Measurements from ENCODE around the gene ARHGAP4. TPM values are rescaled to one million over a fixed set of nuclear protein-coding genes. Genes with fewer than 3 reads are reported as not detected.

The ARHGAP4 gene
- total and polyA plus RNA-seq, 7 donors: 8.4 to 122 (median 17.3) TPM

GRCh38 chrX:153959649-153960048, 33.6 kb upstream of the ARHGAP4 start:
- Histone ChIP-seq H3K4me3 (no peak overlapping the region), H3K4me1 (peaks cover 0 to 11% (median 4%) of the 10 kb centered on the region in 4 donors), H3K27ac (peak overlapping the region in 1 of 4 donors; percentile 10), H3K9me3 (no peaks in the 10 kb centered on the region), H3K27me3 (no peaks in the 10 kb centered on the region), H3K36me3 (peaks cover 11 to 69% (median 37%) of the 10 kb centered on the region in 4 donors)
- TF ChIP-seq EP300 (IDR thresholded peaks at IDR 0.05) (no peak), POLR2A (IDR thresholded peaks at IDR 0.05) (no peak), POLR2AphosphoS5 (IDR thresholded peaks at IDR 0.05) (no peak)
- TF ChIP-seq, protein P1, sequence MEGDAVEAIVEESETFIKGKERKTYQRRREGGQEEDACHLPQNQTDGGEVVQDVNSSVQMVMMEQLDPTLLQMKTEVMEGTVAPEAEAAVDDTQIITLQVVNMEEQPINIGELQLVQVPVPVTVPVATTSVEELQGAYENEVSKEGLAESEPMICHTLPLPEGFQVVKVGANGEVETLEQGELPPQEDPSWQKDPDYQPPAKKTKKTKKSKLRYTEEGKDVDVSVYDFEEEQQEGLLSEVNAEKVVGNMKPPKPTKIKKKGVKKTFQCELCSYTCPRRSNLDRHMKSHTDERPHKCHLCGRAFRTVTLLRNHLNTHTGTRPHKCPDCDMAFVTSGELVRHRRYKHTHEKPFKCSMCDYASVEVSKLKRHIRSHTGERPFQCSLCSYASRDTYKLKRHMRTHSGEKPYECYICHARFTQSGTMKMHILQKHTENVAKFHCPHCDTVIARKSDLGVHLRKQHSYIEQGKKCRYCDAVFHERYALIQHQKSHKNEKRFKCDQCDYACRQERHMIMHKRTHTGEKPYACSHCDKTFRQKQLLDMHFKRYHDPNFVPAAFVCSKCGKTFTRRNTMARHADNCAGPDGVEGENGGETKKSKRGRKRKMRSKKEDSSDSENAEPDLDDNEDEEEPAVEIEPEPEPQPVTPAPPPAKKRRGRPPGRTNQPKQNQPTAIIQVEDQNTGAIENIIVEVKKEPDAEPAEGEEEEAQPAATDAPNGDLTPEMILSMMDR (IDR thresholded peaks at IDR 0.05): no peak
- DNase-seq: peak; percentile 59
- intact Hi-C loops (cut with DNase I): no loop called here
- WGBS, 2 donors: 94 to 95% methylated on average over 15 of the region's 15 CpGs

DNA sequence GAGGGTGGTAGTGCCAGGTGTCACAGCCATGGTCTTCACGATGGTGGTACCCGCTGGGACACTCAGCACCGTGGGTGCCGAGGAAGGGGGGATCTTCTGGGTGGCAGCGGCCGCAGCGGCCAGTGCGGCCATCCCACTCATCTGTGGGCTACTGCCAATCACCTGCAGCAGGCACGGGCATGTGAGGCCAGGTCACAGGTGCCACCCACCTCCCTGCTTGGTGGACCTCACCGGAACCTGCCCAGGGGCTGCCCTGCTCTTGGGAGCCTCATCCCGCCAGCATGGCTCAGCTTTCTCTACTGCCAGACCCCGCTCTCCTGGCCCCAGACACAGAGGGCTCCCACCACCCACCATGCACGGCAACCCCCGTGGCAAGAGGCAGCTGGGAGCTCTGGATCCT, 32.5 kb upstream of the ARHGAP4 start:
- DNase-seq: peak; percentile 62
- intact Hi-C loops (cut with DNase I): no loop called here
- WGBS, 2 donors: 90 to 97% methylated on average over 14 of the region's 14 CpGs
- Histone ChIP-seq H3K36me3 (peaks cover 11 to 68% (median 35%) of the 10 kb centered on the region in 4 donors), H3K9me3 (no peaks in the 10 kb centered on the region), H3K27ac (peak overlapping the region in 3 of 4 donors; percentile 69 to 87 (median 84)), H3K4me1 (peaks cover 0 to 21% (median 8%) of the 10 kb centered on the region in 4 donors), H3K27me3 (no peaks in the 10 kb centered on the region), H3K4me3 (no peak overlapping the region)
- TF ChIP-seq, protein P1 (IDR thresholded peaks at IDR 0.05): no peak
- TF ChIP-seq POLR2A (IDR thresholded peaks at IDR 0.05): no peak
- no peak for TF ChIP-seq EP300 (IDR thresholded peaks at IDR 0.05)
- TF ChIP-seq POLR2AphosphoS5 (IDR thresholded peaks at IDR 0.05): no peak

DNA sequence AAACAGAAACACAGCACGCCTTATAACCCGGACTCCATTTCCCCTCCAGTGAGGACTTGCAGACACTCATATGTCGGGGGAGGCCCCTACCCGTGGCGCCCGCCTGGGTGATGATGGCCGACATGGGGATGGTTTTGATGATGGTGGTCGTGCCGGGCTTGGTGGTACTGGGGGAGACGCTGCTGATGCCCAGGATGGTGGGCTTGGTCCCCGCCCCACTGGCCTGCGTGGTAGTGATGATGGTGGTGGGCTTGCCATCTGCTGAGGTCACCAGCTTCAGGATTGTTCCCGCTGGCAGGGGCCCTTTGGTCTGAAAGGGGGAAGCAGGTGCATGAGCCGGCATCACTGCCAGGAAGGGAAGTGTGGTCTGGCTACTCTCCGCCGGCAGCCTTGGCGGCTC, 31.2 kb upstream of the ARHGAP4 start:
- H3K36me3 ChIP-seq: peaks cover 11 to 60% (median 33%) of the 10 kb centered on the region in 4 donors
- 88 to 91% methylated on average over 17 of the region's 17 CpGs for WGBS, 2 donors

GRCh38 chrX:153956044-153956907, 30.2 kb upstream of the ARHGAP4 start:
- H3K4me1 ChIP-seq: peaks cover 0 to 44% (median 26%) of the 10 kb centered on the region in 4 donors
- H3K27me3 ChIP-seq: no peaks in the 10 kb centered on the region
- peak overlapping the region in 3 of 4 donors; percentile 69 to 87 (median 84) for H3K27ac ChIP-seq
- DNase-seq: no peak
- 88 to 92% methylated on average over 35 of the region's 35 CpGs for WGBS, 2 donors
- no peak overlapping the region for H3K4me3 ChIP-seq
- H3K36me3 ChIP-seq: peaks cover 12 to 60% (median 32%) of the 10 kb centered on the region in 4 donors
- no peaks in the 10 kb centered on the region for H3K9me3 ChIP-seq
- intact Hi-C loops (cut with DNase I): no loop called here
- TF ChIP-seq POLR2AphosphoS5 (IDR thresholded peaks at IDR 0.05) (no peak), POLR2A (IDR thresholded peaks at IDR 0.05) (no peak), EP300 (IDR thresholded peaks at IDR 0.05) (no peak)
- TF ChIP-seq, protein P1 (IDR thresholded peaks at IDR 0.05): no peak

More for the DNA sequence above, 31.2 kb upstream of the ARHGAP4 start:
- Histone ChIP-seq H3K4me3 (no peak overlapping the region), H3K27me3 (no peaks in the 10 kb centered on the region), H3K4me1 (peaks cover 0 to 34% (median 17%) of the 10 kb centered on the region in 4 donors), H3K27ac (peak overlapping the region in 3 of 4 donors; percentile 69 to 87 (median 84)), H3K9me3 (no peaks in the 10 kb centered on the region)
- no peak for DNase-seq
- TF ChIP-seq EP300 (IDR thresholded peaks at IDR 0.05): no peak
- no peak for TF ChIP-seq POLR2A (IDR thresholded peaks at IDR 0.05)
- no peak for TF ChIP-seq POLR2AphosphoS5 (IDR thresholded peaks at IDR 0.05)
- TF ChIP-seq, protein P1 (IDR thresholded peaks at IDR 0.05): no peak
- intact Hi-C loops (cut with DNase I): no loop called here
